Nephron progenitor cell (in vitro differentiated cells): ENCODE data around the gene AKAP12.

Experiments
- DNase-seq: peaks from one replicate; pipeline ENCODE4 v3.0.0; 2021
- H3K27ac Mint-ChIP-seq: 2 replicates; pipeline ENCODE4 v1.8.0; 2021; ENCODE audit warnings: mild to moderate bottlenecking, moderate library complexity, mixed read lengths
- H3K27me3 Mint-ChIP-seq: 2 replicates; pipeline ENCODE4 v1.8.0; 2021; ENCODE audit warnings: mild to moderate bottlenecking, low read depth, mixed read lengths; ENCODE audit not compliant: poor library complexity
- H3K36me3 Mint-ChIP-seq: 2 replicates; pipeline ENCODE4 v1.8.0; 2021; ENCODE audit warnings: low read depth, mixed read lengths
- H3K4me1 Mint-ChIP-seq: 2 replicates; pipeline ENCODE4 v1.8.0; 2021; ENCODE audit warnings: mixed read lengths
- H3K4me3 Mint-ChIP-seq: 2 replicates; pipeline ENCODE4 v1.8.0; 2021; ENCODE audit warnings: mild to moderate bottlenecking, moderate library complexity, mixed read lengths
- H3K9me3 Mint-ChIP-seq: 2 replicates; pipeline ENCODE4 v1.8.0; 2021; ENCODE audit warnings: mild to moderate bottlenecking, moderate library complexity, mixed read lengths
- TF ChIP-seq, protein P1 (sequence below): fragments of 200-600 bp; sonication (generic); IDR thresholded peaks from 2 replicates; pipeline ENCODE4 v1.5.0; 2021; ENCODE audit warnings: antibody characterized with exemption

AKAP12 gene

DNA sequence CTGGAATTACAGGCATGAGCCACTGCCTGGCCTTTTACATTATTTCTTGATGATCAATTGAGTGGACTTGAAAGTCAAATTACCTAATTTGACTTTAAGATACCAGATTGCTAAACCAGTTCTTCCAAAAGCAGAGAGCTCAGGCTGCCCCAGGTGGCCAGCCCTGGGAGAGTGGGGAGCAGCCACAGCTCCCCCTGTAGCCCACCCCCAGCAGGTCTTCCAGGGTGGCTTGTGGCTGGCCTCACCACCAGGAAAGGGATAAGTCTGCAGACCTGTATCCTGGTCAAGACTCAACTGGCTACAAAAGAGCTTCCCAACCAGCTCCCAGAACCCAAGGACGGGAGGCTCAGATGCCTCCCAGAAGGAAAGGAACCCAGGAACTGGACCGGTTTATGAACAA, 23.8 kb upstream of the AKAP12 start:
- Mint-ChIP-seq H3K9me3 (peaks cover 40% of the 10 kb centered on the region), H3K4me3 (no peak overlapping the region), H3K27me3 (peaks cover 11% of the 10 kb centered on the region), H3K4me1 (peaks cover 9% of the 10 kb centered on the region), H3K27ac (no peak overlapping the region), H3K36me3 (peaks cover 6% of the 10 kb centered on the region)
- DNase-seq, result no peak
- TF ChIP-seq, protein P1, sequence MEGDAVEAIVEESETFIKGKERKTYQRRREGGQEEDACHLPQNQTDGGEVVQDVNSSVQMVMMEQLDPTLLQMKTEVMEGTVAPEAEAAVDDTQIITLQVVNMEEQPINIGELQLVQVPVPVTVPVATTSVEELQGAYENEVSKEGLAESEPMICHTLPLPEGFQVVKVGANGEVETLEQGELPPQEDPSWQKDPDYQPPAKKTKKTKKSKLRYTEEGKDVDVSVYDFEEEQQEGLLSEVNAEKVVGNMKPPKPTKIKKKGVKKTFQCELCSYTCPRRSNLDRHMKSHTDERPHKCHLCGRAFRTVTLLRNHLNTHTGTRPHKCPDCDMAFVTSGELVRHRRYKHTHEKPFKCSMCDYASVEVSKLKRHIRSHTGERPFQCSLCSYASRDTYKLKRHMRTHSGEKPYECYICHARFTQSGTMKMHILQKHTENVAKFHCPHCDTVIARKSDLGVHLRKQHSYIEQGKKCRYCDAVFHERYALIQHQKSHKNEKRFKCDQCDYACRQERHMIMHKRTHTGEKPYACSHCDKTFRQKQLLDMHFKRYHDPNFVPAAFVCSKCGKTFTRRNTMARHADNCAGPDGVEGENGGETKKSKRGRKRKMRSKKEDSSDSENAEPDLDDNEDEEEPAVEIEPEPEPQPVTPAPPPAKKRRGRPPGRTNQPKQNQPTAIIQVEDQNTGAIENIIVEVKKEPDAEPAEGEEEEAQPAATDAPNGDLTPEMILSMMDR, result no peak

DNA sequence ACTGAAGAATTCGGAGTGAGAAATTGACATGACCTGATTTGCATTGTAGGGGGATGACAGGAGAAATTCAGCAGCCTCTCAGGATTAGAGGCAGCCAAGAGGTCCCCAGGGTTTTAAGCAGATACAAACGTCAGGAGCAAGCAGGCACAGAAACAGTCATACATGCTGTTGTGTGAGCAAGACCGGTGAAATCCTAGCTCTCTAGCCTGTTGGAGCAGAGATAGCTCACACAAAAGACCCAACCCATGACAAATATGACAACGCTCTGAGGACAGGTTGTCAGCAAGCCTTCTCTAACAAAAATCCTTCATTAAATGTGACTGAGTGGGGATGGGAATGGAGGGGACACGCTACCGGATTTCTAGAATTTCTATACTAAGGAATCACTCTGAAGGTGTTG, 23.0 kb upstream of the AKAP12 start:
- H3K4me3 Mint-ChIP-seq, result no peak overlapping the region
- peak overlapping the region; percentile 31 for H3K27ac Mint-ChIP-seq
- peaks cover 9% of the 10 kb centered on the region for H3K4me1 Mint-ChIP-seq
- peaks cover 33% of the 10 kb centered on the region for H3K9me3 Mint-ChIP-seq
- no peaks in the 10 kb centered on the region for H3K36me3 Mint-ChIP-seq
- TF ChIP-seq, protein P1, result no peak
- H3K27me3 Mint-ChIP-seq, result peaks cover 11% of the 10 kb centered on the region
- no peak for DNase-seq

- peaks cover 13% of the 10 kb centered on the region for H3K9me3 Mint-ChIP-seq
- no peak overlapping the region for H3K4me3 Mint-ChIP-seq
- peaks cover 11% of the 10 kb centered on the region for H3K27me3 Mint-ChIP-seq
- DNase-seq, result no peak
- TF ChIP-seq, protein P1, result no peak
- H3K27ac Mint-ChIP-seq, result no peak overlapping the region
- H3K4me1 Mint-ChIP-seq, result peaks cover 9% of the 10 kb centered on the region
- no peaks in the 10 kb centered on the region for H3K36me3 Mint-ChIP-seq
These were observed 20.6 kb upstream of the AKAP12 start for GRCh38 chr6:151219192-151219591.

DNA sequence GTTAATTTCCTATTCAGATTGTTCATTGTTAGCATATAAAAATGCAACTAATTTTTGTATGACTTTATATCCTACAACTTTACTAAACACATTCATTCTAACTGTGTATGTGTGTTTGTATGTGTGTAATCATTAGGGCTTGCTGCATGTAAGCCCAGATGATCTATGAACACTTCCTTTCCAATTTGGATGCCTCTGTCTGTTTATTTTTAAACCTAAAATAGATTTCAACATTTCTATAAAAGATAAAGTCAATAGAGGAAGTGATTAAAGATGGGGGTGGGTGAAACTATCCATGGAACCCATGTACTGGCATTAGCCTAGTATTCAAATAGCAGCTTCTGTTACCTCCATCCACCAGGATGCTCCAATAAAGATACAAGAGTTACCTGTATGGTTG, 15.7 kb upstream of the AKAP12 start:
- no peak for DNase-seq
- TF ChIP-seq, protein P1, result no peak
- Mint-ChIP-seq H3K36me3 (no peaks in the 10 kb centered on the region), H3K4me3 (no peak overlapping the region), H3K27me3 (peaks cover 9% of the 10 kb centered on the region), H3K27ac (no peak overlapping the region), H3K9me3 (peaks cover 3% of the 10 kb centered on the region), H3K4me1 (no peaks in the 10 kb centered on the region)

GRCh38 chr6:151225919-151226318, 13.8 kb upstream of the AKAP12 start:
- TF ChIP-seq, protein P1, result no peak
- Mint-ChIP-seq H3K36me3 (no peaks in the 10 kb centered on the region), H3K4me1 (no peaks in the 10 kb centered on the region), H3K27ac (no peak overlapping the region), H3K9me3 (no peaks in the 10 kb centered on the region), H3K27me3 (peaks cover 11% of the 10 kb centered on the region), H3K4me3 (no peak overlapping the region)
- DNase-seq, result no peak

- Mint-ChIP-seq H3K4me1 (no peaks in the 10 kb centered on the region), H3K27ac (no peak overlapping the region), H3K9me3 (peaks cover 2% of the 10 kb centered on the region), H3K27me3 (peaks cover 11% of the 10 kb centered on the region), H3K4me3 (no peak overlapping the region), H3K36me3 (no peaks in the 10 kb centered on the region)
- TF ChIP-seq, protein P1, result no peak
- no peak for DNase-seq
These were observed 10.9 kb upstream of the AKAP12 start for GRCh38 chr6:151228788-151229400.
